AG09319 (cell line): ENCODE measurements around the gene SVIL.

Experiments
- DNase-seq: peaks from one replicate; pipeline ENCODE4 v3.0.0-alpha.2; 2010; ENCODE audit warnings: low read depth; ENCODE audit errors: extremely low read depth
- TF ChIP-seq, protein P1 (sequence below): IDR thresholded peaks from 2 replicates; pipeline ENCODE4 v1.5.1; 2011; ENCODE audit warnings: low read depth, mild to moderate bottlenecking, inconsistent platforms, low read length, moderate library complexity

Gene SVIL, protein sequence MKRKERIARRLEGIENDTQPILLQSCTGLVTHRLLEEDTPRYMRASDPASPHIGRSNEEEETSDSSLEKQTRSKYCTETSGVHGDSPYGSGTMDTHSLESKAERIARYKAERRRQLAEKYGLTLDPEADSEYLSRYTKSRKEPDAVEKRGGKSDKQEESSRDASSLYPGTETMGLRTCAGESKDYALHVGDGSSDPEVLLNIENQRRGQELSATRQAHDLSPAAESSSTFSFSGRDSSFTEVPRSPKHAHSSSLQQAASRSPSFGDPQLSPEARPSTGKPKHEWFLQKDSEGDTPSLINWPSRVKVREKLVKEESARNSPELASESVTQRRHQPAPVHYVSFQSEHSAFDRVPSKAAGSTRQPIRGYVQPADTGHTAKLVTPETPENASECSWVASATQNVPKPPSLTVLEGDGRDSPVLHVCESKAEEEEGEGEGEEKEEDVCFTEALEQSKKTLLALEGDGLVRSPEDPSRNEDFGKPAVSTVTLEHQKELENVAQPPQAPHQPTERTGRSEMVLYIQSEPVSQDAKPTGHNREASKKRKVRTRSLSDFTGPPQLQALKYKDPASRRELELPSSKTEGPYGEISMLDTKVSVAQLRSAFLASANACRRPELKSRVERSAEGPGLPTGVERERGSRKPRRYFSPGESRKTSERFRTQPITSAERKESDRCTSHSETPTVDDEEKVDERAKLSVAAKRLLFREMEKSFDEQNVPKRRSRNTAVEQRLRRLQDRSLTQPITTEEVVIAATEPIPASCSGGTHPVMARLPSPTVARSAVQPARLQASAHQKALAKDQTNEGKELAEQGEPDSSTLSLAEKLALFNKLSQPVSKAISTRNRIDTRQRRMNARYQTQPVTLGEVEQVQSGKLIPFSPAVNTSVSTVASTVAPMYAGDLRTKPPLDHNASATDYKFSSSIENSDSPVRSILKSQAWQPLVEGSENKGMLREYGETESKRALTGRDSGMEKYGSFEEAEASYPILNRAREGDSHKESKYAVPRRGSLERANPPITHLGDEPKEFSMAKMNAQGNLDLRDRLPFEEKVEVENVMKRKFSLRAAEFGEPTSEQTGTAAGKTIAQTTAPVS (N-terminal part only)

DNA sequence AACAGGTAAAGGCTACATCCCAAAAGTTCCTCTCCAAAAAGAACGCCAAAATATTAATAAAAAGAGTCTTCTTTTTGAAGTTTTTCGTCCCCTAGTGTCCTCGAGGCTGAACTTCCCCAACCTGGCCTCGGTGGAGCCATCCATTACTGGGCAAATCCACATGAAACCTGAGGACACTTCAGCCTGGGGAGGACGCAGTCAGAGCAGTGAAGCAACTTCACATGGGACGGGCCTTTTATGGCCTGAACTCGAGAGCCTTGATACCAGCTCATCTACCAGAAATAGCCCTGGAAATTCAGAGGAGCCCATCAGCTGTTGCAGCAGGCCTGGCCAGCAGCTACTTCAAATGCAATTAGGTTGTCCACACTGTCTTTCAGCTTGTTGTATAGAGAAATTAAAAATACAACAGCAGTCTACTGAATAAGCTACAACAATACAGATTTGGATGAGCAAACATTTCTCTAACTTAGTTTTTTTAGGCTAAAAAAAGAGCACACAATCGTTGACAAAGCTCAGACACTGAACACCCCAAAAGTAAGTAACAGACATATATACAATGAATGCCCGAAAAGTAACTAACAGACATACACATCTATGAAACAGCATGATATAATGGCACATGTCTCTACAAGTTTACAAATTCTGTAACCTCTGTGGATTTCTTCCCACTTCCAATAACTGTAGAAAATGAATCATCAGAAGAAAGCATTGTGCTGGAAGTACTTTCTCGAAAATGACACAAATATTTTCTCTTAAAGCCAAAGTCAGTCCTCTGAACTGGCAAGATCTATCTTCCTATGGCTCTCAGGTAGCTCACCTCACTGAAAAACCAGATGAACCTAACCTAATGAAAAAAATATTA is at the start of gene SVIL:
Gene SVIL, minus strand, starts transcription at position 208 of the 862 bp plus-strand sequence. CDS start 79,913 bp downstream, outside the sequence.
- TF ChIP-seq, protein P1, sequence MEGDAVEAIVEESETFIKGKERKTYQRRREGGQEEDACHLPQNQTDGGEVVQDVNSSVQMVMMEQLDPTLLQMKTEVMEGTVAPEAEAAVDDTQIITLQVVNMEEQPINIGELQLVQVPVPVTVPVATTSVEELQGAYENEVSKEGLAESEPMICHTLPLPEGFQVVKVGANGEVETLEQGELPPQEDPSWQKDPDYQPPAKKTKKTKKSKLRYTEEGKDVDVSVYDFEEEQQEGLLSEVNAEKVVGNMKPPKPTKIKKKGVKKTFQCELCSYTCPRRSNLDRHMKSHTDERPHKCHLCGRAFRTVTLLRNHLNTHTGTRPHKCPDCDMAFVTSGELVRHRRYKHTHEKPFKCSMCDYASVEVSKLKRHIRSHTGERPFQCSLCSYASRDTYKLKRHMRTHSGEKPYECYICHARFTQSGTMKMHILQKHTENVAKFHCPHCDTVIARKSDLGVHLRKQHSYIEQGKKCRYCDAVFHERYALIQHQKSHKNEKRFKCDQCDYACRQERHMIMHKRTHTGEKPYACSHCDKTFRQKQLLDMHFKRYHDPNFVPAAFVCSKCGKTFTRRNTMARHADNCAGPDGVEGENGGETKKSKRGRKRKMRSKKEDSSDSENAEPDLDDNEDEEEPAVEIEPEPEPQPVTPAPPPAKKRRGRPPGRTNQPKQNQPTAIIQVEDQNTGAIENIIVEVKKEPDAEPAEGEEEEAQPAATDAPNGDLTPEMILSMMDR = no peak
- DNase-seq = no peak

DNA sequence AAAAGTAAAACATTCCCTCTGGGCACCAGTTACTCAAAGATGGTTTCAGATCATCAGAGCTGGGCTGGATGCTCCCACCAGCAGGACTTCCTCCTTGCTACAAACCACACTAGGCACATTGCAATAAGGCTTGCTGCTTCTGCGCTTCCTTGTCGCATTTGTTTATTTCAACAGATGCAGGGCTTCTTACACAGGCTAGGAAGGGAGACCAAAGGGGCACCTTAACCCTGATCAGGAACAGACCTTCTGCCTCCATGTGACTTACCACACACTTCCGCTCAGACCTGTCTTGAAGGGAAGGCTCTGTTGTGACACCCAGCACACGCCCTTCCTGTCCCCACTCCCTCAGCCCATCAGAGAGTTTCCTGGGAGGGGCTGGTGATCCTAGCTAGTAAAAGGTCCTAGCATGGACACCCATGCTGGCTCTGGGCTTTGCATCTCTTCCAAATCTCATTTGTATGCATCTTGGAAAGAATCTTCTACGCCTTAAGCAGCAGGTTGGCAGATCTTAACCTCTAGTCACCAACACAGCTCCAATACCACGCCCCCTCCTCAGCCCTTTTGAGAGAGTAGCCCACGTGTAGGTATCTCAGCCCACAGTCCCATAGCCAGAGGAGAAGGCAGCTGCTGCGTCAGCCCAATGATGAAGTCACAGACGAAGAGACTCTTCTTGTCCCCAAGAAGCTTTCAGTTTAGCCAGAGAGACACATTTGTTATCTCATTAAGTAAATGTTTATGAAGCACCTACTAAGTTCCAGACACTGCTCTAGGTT is 47.1 kb upstream of the SVIL start:
- TF ChIP-seq, protein P1 = no peak
- DNase-seq = no peak

DNA sequence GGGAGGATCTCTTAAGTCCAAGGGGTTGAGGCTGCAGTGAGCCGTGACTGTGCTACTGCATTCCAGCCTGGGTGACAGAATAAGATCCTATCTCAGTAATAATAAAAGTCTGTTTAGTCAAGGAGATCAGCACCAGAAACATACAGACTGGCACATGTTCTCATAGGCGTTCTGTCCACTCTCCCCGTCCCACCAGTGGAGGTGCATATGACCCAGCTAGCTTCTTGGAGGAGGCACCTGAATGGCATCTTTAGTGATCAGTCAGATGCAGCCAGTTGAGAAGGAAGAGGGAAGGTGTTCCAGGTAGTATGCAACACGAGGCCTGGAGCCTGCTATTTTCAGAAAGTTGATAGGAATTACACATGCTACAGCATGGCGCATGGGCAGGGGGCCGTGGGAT is 45.3 kb upstream of the SVIL start:
- DNase-seq = no peak
- TF ChIP-seq, protein P1 = no peak

DNA sequence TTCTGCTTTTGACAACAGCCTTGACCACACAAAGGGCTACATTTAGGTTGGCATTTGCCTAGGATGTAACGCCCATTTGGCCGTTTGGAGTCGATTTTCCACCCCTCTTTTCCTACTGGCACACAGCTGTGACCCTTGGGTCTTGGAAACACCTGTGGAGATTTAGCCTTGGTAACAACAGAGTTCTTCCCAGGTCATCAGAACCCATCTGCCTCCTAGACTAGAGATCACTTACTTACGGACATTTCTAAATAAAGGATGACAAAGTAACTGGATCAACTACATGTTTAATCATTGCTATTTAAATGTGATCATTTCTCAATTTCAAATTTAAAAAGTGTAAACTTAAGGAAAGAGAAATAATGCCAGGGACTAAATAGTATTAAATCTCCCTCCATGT is 42.0 kb upstream of the SVIL start:
- no peak for DNase-seq
- TF ChIP-seq, protein P1 = no peak

DNA sequence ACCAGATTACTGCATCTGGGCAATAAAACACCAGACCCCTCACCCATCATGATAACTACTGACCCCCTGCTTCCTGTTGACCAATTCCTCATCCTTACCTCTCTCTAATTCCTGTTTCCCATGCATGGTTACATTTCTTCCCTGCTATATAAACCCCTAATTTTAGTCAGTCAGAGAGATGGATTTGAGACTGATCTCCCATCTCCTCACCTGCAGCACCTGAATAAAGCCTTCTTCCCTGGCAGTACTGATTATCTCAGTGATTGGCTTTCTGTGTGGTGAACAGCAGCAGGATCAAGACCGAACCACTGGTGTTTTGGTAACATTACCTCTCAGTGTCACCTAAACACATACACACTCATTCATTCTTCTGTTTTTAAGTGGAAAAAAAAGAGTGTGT is 41.2 kb upstream of the SVIL start:
- TF ChIP-seq, protein P1 = no peak
- no peak for DNase-seq

DNA sequence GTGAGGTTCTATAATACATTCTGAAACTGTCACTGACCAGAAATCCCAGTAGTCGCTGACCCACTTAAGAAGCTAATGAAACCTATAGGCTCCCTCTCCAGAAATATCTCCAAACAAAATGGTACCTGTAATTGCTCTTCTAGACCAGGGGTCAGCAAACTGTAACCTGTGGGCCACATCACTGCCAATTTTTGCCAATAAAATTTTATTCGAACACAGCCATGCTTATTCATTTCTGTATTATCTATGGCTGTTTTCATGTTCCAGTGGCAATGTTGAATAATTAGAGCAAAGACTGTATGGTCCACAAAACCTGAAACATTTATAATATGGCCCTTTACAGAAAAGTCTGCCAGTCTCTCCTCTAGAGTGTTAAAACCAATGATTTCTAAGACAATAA is 37.2 kb upstream of the SVIL start:
- DNase-seq = no peak
- TF ChIP-seq, protein P1 = no peak
